Measurements from ENCODE around the gene LAGE3.

The LAGE3 gene

DNA sequence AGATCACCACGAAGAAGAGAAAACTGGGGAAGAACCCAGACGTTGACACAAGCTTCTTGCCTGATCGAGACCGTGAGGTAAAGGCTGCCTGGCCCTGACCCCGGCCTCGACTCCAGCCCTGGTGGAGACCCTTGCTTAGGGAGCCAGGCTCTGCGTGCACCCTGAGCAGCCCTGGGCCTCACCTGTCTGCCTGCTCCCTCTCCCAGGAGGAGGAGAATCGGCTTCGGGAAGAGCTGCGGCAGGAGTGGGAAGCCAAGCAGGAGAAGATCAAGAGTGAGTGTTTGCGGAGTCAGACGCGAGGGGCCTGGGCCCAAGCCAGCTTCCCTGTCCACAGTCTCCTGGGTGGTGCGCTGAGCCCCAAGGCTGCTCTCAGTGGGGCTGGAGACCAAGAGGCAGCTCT, 30.6 kb downstream of the LAGE3 start:
- Histone ChIP-seq H3K27ac (no peak overlapping the region), H3K9me3 (no peaks in the 10 kb centered on the region), H3K4me3 (ENCODE audit: low read depth in 1 of 2, low read length in 1 of 2) (no peak overlapping the region), H3K27me3 (no peaks in the 10 kb centered on the region), H3K36me3 (peaks cover 27% of the 10 kb centered on the region), H3K4me1 (ENCODE audit: control insufficient read depth in 1 of 2, insufficient read depth in 1 of 2, low read depth in 1 of 2, low read length in 1 of 2) (peaks cover 10 to 12% of the 10 kb centered on the region in 2 experiments)
- TF ChIP-seq, protein P1, sequence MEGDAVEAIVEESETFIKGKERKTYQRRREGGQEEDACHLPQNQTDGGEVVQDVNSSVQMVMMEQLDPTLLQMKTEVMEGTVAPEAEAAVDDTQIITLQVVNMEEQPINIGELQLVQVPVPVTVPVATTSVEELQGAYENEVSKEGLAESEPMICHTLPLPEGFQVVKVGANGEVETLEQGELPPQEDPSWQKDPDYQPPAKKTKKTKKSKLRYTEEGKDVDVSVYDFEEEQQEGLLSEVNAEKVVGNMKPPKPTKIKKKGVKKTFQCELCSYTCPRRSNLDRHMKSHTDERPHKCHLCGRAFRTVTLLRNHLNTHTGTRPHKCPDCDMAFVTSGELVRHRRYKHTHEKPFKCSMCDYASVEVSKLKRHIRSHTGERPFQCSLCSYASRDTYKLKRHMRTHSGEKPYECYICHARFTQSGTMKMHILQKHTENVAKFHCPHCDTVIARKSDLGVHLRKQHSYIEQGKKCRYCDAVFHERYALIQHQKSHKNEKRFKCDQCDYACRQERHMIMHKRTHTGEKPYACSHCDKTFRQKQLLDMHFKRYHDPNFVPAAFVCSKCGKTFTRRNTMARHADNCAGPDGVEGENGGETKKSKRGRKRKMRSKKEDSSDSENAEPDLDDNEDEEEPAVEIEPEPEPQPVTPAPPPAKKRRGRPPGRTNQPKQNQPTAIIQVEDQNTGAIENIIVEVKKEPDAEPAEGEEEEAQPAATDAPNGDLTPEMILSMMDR (IDR thresholded peaks at IDR 0.05): no peak

DNA sequence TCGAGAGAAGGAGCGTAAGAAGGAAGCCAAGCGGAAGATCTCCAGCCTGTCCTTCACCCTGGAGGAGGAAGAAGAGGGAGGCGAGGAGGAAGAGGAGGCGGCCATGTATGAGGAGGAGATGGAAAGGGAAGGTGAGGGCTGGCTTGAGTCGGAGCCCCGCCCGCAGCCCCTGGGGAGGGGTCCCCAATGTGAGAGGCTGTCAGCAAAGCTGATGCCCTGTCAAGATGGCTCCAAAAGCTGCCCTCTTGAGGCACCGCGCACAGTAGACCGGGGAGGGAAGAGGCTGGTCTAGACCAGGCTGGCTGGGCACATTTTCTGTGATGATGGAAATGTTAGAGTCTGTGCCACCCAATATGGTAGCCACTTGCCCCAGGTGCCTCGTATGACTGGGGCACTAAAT, 32.7 kb downstream of the LAGE3 start:
- H3K36me3 ChIP-seq: peaks cover 44% of the 10 kb centered on the region
- TF ChIP-seq, protein P1 (IDR thresholded peaks at IDR 0.05): no peak
- H3K27me3 ChIP-seq: no peaks in the 10 kb centered on the region
- H3K27ac ChIP-seq: no peak overlapping the region
- H3K4me3 ChIP-seq (ENCODE audit: low read depth in 1 of 2, low read length in 1 of 2): no peak overlapping the region
- no peaks in the 10 kb centered on the region for H3K9me3 ChIP-seq
- H3K4me1 ChIP-seq (ENCODE audit: control insufficient read depth in 1 of 2, insufficient read depth in 1 of 2, low read depth in 1 of 2, low read length in 1 of 2): peaks cover 12 to 14% of the 10 kb centered on the region in 2 experiments

DNA sequence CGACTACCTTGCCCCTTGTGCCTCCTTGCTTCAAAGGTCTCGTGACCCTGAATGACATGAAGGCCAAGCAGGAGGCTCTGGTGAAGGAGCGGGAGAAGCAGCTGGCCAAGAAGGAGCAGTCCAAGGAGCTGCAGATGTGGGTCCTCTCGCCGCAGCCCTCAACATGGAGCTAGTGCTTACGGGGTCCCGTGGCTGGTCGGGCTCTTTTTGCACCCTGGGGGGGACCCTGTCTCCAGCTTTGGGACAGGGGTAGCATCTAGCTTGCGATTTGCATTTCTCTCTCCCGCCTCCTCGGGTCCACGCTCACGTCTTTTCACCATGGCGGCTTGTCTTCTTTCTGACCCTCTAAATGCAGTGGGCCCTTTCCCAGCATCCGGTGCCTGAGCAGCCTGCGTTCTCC, 33.3 kb downstream of the LAGE3 start:
- Histone ChIP-seq H3K4me1 (ENCODE audit: control insufficient read depth in 1 of 2, insufficient read depth in 1 of 2, low read depth in 1 of 2, low read length in 1 of 2) (peaks cover 12 to 14% of the 10 kb centered on the region in 2 experiments), H3K27ac (no peak overlapping the region), H3K4me3 (ENCODE audit: low read depth in 1 of 2, low read length in 1 of 2) (no peak overlapping the region), H3K27me3 (no peaks in the 10 kb centered on the region), H3K36me3 (peaks cover 50% of the 10 kb centered on the region), H3K9me3 (no peaks in the 10 kb centered on the region)
- TF ChIP-seq, protein P1 (IDR thresholded peaks at IDR 0.05): no peak

DNA sequence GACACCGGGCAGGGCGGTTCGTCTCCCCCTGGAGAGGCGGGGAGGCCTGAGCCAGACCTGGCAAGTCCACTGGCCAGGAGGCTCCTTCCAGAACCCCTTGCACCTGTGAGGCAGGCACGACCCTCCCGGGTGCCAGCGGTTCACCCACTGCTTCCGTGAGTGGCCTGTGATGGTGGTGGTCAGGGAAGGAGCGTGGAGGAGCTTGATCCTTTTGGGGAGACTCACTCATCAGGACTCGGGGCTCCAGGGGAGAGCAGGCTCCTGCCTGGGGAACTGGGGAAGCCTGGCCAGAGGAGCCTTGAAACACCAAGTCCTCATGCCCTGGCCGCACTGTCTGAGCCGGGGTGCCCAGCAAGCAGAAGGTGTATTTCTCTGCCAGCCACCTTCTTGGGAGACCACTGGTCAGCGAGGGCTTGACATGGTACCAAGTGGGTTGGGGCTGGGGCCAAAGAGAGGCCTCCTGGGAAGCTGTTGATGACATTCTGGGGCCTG, 34.3 kb downstream of the LAGE3 start:
- H3K36me3 ChIP-seq: peaks cover 50% of the 10 kb centered on the region
- peak overlapping the region; percentile 83 for H3K27ac ChIP-seq
- no peaks in the 10 kb centered on the region for H3K9me3 ChIP-seq

DNA sequence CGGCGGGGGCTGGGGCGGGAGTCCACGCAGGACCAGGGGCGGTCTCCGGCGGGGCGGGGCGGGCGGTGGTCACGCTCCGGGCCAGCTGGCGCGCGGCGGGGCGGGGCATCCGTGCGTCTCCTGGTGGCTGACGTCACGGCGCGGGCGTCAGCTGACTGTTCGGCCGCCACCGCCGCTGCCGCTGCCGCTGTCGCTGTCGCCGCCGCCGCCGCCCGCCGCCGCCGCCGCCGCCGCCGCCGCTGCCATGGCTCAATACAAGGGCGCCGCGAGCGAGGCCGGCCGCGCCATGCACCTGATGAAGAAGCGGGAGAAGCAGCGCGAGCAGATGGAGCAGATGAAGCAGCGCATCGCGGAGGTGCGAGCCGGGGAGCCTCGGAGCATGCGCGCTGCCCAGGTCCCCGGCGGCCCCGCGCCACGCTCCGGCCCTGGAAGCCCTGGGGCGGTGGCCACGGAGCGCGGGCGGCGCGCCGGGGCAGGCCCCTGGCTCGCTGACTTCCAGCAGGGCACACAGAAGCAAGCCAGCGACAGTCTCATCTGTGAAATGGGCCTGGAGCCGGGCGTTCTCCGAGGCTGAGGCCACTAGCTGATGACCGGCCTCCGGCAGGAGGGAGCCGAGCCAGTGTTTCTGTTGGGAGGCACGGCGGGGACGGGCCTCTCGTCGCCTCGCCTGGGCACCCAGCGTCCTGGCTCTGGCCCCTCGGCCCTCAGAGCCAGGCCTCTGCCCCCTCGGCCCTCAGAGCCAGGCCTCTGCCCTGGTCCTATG, 34.9 kb downstream of the LAGE3 start, which contains the start of gene FAM50A:
Gene FAM50A, plus strand, starts transcription at position 150 of the 763 bp plus-strand sequence. Its CDS starts 95 bp downstream, at position 245.
- peaks cover 12 to 14% of the 10 kb centered on the region in 2 experiments for H3K4me1 ChIP-seq (ENCODE audit: control insufficient read depth in 1 of 2, insufficient read depth in 1 of 2, low read depth in 1 of 2, low read length in 1 of 2)
- peaks cover 46% of the 10 kb centered on the region for H3K36me3 ChIP-seq
- no peaks in the 10 kb centered on the region for H3K27me3 ChIP-seq
- peak within 1 kb of the TSS; percentile 83 for H3K27ac ChIP-seq
- peak within 1 kb of the TSS; percentile 55 to 62 for H3K4me3 ChIP-seq (ENCODE audit: low read depth in 1 of 2, low read length in 1 of 2)
- H3K9me3 ChIP-seq: no peaks in the 10 kb centered on the region
- TF ChIP-seq, protein P1 (IDR thresholded peaks at IDR 0.05): peak; percentile 30

More for the DNA sequence above, 34.3 kb downstream of the LAGE3 start:
- Histone ChIP-seq H3K4me1 (ENCODE audit: control insufficient read depth in 1 of 2, insufficient read depth in 1 of 2, low read depth in 1 of 2, low read length in 1 of 2) (peaks cover 12 to 14% of the 10 kb centered on the region in 2 experiments), H3K27me3 (no peaks in the 10 kb centered on the region), H3K4me3 (ENCODE audit: low read depth in 1 of 2, low read length in 1 of 2) (peak overlapping the region; percentile 55 to 62)
- TF ChIP-seq, protein P1 (IDR thresholded peaks at IDR 0.05): no peak
